LNCaP clone FGC (cell line): ENCODE results near the gene FAM53A.

Experiments
- DNase-seq: peaks from one replicate; pipeline ENCODE4 v3.0.0-alpha.2; 2011; ENCODE audit warnings: low read depth
- H3K4me3 ChIP-seq: 2 replicates; pipeline ENCODE4 v1.5.1; 2011; ENCODE audit warnings: mild to moderate bottlenecking, low read depth, low read length, control low read depth
- CTCF ChIP-seq: IDR thresholded peaks from 2 replicates; pipeline ENCODE4 v1.5.1; 2012; ENCODE audit warnings: mild to moderate bottlenecking; ENCODE audit not compliant: control insufficient read depth, insufficient read depth; ENCODE audit errors: extremely low read depth

Gene FAM53A

GRCh38 chr4:1656986-1657385 is 27.1 kb downstream of the FAM53A start:
- no peak for TF ChIP-seq CTCF
- H3K4me3 ChIP-seq = no peak overlapping the region
- DNase-seq = no peak

GRCh38 chr4:1656132-1656531 is 28.0 kb downstream of the FAM53A start:
- TF ChIP-seq CTCF = no peak
- DNase-seq = no peak
- H3K4me3 ChIP-seq = no peak overlapping the region

- no peak for DNase-seq
- TF ChIP-seq CTCF = no peak
- H3K4me3 ChIP-seq = no peak overlapping the region
These were observed 28.4 kb downstream of the FAM53A start for GRCh38 chr4:1655676-1656075.

GRCh38 chr4:1655081-1655480 is 29.0 kb downstream of the FAM53A start:
- no peak for DNase-seq
- no peak for TF ChIP-seq CTCF

GRCh38 chr4:1654216-1654955 is 29.7 kb downstream of the FAM53A start:
- DNase-seq = no peak
- no peak for TF ChIP-seq CTCF
- H3K4me3 ChIP-seq = no peak overlapping the region

More at GRCh38 chr4:1655081-1655480, 29.0 kb downstream of the FAM53A start:
- H3K4me3 ChIP-seq = no peak overlapping the region

- H3K4me3 ChIP-seq = no peak overlapping the region
- TF ChIP-seq CTCF = no peak
- DNase-seq = no peak
These were observed 30.3 kb downstream of the FAM53A start for GRCh38 chr4:1653776-1654175.

- DNase-seq = no peak
- TF ChIP-seq CTCF = no peak
- H3K4me3 ChIP-seq = no peak overlapping the region
These were observed 32.0 kb downstream of the FAM53A start for GRCh38 chr4:1652088-1652487.
